NCI-H460 (cell line): Measurements from ENCODE around the gene CRTC1. TPM values are rescaled to one million over a fixed set of nuclear protein-coding genes. Genes with fewer than 3 reads are reported as not detected.
"Not testable (repeated sequence)": the region's sequence is repeated elsewhere in the genome, so short reads cannot be mapped to it uniquely, and the experiment has no call there.

ENCODE experiments used
- DNase-seq: peaks from one replicate; pipeline ENCODE4 v3.0.0-alpha.2; 2016; ENCODE audit warnings: low read depth; ENCODE audit errors: extremely low read depth
- total RNA-seq: library from RNA; depleted of rRNA; stranded (reverse); fragments of >200 nt; shearing (Covaris generic); gene quantifications from 2 replicates; pipeline ENCODE4 v1.2.3, GENCODE V29; 2014

Gene CRTC1
- total RNA-seq, 1 experiment from 2014 or later, result 2.9 TPM

GRCh38 chr19:18668252-18668631, 15.2 kb upstream of the CRTC1 start:
- DNase-seq, result no peak

- no peak for DNase-seq
Observed at GRCh38 chr19:18668744-18669523, 14.5 kb upstream of the CRTC1 start.

GRCh38 chr19:18669524-18669817, 14.0 kb upstream of the CRTC1 start:
- no peak for DNase-seq

- DNase-seq, result no peak
Observed at GRCh38 chr19:18669883-18670282, 13.6 kb upstream of the CRTC1 start.

DNA sequence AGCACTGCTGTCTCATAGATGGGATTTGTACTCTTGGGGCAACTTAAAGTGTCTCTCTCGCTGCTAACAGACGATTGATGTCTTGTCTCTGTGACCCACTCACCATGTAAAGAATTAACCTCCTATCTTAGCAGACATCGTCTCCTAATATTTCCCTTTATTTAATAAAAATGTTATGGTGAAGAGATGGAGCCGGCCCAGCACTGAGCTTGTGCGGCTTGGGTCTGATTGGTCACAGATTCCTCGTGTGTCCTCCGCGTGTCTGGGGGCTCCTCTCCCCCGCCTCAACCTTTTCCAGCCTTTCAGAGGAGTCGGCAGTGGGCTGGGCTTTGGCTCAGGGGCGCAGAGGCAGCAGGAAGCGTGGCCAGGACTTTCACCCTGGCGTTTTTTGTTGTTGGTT, 13.2 kb upstream of the CRTC1 start:
- no peak for DNase-seq

DNA sequence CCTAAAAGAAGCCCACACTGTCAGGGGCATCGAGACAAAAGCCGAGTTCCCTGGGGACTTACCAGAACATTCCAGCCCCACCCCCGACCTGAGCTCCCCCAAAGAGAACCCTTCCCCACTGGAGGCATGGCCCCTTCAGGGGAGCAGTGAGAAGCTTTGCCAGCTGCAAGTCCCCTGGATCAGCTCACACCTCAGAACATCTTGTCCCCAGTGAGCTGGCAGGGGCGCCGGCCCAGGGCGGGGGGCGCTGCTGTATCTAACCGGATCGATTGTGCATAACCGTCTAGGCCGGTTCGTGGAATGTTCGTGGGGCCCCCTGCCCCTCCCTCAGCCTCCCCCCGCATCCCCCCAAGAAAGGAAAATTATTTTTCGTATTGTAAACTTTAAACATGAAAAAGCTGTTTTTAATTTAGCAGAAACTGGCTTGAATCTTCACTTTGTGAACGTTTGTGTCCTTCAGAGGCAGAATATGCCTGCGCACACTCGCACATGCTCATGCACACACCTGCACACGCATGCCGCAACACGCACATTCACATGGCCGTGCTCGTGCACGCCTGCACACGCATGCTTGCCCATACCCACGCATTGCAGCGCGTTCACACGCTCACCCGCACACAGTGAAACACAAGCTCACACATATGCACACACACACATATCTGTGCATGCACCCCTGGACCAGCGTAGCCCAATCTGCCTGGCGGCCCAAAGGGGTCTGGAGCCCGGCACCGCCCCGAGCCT, 12.0 kb upstream of the CRTC1 start:
- DNase-seq, result no peak

DNA sequence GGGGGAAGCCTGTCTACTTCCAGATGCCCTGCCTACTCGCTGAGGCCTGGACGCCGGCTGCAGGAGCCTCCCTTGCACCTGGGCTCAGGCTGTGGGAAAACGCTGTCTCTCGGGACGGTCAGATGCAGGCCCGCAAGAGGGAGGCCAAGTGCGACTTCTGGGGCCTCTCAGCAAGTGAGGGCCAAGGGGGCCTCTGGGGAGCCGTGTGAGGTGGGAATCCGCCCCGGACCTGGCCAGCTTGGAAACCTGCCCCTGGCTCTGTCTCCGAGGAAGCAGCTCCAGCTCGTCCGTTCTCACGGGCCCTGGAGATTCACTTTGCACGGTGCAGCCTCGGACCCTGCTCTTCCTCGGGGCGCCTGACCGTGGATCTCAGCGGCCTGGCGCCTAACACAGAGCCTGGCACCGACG, 11.4 kb upstream of the CRTC1 start:
- DNase-seq, result no peak

DNA sequence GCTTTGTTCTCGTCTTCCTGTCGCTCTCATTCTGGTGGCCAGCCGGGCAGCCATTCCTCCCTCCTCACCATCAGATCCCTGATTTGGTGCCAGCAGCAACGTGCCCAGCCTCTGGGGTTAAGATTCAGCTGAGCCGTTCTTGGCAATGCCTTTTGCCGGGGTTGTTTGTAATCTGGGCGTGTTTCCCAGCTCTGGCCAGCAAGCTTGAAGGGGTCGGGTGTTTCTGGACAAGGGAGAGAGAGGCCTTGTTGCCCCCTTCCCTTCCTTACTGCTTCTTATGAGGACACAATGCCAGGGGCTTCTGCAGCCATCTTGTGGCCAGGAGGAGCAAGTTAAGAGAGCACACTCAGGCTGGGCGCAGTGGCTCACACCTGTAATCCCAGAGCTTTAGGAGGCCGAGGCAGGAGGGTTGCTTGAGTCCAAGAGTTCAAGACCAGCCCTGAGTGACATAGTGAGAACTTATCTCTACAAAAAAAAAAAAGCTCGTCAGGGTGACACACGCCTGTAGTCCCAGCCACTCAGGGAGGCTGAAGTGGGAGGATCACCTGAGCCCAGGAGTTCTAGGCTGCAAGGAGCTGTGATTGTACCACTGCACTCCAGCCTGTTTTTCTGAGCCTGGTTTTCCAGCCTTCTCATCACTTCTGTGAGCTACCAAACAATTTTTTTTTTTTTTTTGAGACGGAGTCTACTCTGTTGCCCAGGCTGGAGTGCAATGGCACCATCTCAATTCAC, 10.7 kb upstream of the CRTC1 start:
- DNase-seq, result no peak

- no peak for DNase-seq
Observed at GRCh38 chr19:18674616-18675015, 8.9 kb upstream of the CRTC1 start.

DNA sequence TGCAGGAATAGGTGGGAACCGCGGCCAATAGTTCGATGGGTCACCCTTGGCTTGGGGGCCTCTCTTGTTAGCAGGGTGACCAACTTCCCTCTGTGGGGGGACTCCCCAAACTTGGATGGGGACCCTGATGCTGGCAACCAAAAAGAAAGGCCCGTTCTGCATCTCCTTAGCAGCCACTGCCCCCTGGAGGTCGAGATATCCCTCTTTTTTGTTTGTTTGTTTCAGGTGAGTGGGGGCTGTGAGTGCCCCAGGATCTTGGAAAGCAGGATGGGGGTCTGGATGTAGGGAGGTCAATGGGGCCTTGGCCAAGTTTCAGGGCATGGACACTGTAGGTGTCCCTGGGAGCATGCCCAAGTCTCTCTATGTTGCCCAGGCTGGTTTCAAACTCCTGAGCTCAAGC, 7.7 kb upstream of the CRTC1 start:
- no peak for DNase-seq

- no peak for DNase-seq
Observed at GRCh38 chr19:18676692-18677091, 6.8 kb upstream of the CRTC1 start.

DNA sequence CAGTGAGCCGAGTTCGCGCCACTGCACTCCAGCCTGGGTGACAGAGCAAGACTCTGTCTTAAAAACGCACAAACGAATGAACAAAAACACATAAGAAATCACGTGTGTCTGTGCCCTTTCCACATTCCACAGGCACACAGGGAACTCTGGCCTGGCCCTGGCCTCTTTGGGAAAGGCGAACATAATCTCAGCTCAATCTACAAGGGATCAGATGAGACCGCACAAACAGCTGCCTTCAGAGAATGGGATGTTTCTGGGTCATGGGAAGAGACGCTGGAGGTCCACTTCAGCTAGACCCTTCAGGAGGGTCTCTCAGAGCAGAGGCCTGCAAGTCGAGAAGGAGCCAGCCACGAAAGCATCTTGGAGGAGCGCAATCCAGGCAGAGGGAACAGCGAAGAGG, 6.3 kb upstream of the CRTC1 start:
- DNase-seq, result no peak

DNA sequence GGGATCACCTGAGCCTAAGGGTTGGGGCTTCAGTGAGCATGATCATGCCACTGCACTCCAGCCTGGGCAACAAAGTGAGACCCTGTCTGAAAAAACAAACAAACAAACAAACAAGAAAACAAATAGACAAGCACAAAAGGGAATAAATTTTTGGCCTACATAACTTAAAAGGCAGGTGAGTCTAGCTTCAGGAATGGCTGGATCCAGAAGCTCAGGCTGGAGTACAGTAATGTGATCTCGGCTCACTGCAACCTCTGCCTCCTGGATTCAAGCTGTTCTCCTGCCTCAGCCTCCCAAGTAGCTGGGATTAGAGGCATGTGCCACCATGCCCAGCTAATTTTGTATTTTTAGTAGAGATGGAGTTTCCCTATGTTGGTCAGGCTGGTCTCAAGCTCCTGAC, 3.3 kb upstream of the CRTC1 start:
- DNase-seq, result not testable (repeated sequence)

- no peak for DNase-seq
Observed at GRCh38 chr19:18682807-18683108, 722 bp upstream of the CRTC1 start.

- DNase-seq, result no peak
Observed at GRCh38 chr19:18683958-18684641, 620 bp downstream of the CRTC1 start.

DNA sequence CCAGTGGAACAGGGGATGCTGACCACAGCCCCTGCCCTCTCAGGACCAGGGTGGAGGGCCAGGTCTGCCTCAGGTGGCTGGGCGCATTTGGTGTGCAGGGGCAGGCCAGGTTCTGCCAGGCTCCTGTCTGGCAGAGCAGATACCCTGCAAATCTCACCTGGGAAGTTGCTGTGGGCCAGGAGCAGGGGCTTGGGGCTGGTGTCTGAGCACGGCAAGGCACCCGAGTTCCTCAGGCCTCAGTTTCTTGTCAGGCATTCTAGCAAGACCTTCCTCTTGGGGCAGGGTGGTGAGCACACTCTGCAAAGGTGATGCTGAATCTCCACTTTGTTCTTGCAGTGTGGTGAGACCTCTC, 1.1 kb downstream of the CRTC1 start:
- no peak for DNase-seq

- DNase-seq, result no peak
Observed at GRCh38 chr19:18685597-18686190, 2.2 kb downstream of the CRTC1 start.

- DNase-seq, result no peak
Observed at GRCh38 chr19:18687740-18688465, 4.4 kb downstream of the CRTC1 start.

GRCh38 chr19:18696023-18696422, 12.5 kb downstream of the CRTC1 start:
- DNase-seq, result no peak

GRCh38 chr19:18697680-18698079, 14.2 kb downstream of the CRTC1 start:
- DNase-seq, result no peak
